Measurements from ENCODE around the gene AP2S1. TPM values are rescaled to one million over a fixed set of nuclear protein-coding genes. Genes with fewer than 3 reads are reported as not detected.

The AP2S1 gene
- total and polyA plus RNA-seq, 2 experiments from 2014 or later, result 140 to 299 TPM

DNA sequence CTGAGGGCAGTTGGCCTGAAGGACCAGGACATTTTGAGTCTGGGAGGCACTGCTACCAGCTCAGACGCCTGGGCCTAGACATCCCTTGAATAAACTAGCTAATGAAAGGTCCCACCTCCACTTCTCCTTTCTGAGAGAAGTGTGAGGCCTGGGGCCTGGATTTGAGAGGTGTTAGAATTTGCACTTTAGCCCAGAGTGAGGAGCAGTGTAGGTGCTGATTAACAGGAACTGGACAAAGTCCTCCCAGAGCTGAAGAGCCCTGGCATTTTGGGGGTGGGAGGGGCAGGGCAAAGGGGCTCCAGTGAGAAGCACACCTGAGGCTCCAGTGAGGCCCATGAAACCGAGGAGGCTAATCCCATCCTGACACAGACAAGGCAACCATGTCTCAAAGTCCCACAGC lies 47.1 kb downstream of the AP2S1 start (continued):
- TF ChIP-seq CREB1 (CRISPR knock-in tag; IDR thresholded peaks at IDR 0.05; ENCODE audit: low read depth) (no peak), ZNF331 (CRISPR knock-in tag; IDR thresholded peaks at IDR 0.05; ENCODE audit: low read depth) (no peak)

DNA sequence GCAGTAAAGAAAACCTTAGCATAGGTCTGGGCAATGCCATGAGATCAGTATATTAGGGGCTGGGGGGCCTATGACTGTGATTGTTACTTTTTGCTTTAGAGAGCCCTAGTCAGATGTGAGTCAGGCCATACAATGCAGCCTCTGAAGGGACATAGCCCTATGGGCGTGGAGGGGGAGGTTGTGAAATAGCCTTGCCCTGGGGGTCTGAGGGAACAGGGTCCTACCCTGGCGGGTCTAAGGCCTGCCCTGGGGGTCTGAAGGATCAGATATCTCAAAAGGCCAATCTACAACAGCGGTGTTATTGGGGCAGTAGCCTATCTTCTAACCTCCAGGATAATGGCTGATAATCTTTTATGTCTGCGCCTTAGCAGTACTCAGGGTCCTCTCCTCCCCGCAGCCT lies 48.5 kb downstream of the AP2S1 start:
- Histone ChIP-seq H3K27ac (ENCODE audit: low read depth) (no peak overlapping the region), H2AFZ (no peak overlapping the region), H3K36me3 (ENCODE audit: insufficient read depth) (no peaks in the 10 kb centered on the region), H4K20me1 (replicated peaks; ENCODE audit: insufficient read depth) (no peaks in the 10 kb centered on the region), H3K9me2 (ENCODE audit: insufficient read depth) (no peaks in the 10 kb centered on the region), H3F3A (replicated peaks; ENCODE audit: low read depth) (no peaks in the 10 kb centered on the region), H3K4me2 (no peak overlapping the region), H3K79me2 (replicated peaks; ENCODE audit: insufficient read depth) (no peaks in the 10 kb centered on the region), H3K4me3 (no peak overlapping the region), H3K27me3 (ENCODE audit: insufficient read depth) (no peaks in the 10 kb centered on the region), H3K4me1 (ENCODE audit: insufficient read depth) (no peaks in the 10 kb centered on the region)
- H3K27me3 Mint-ChIP-seq (ENCODE audit: insufficient read depth, low read depth, poor library complexity), result no peaks in the 10 kb centered on the region
- TF ChIP-seq EZH2phosphoT487 (IDR thresholded peaks at IDR 0.05; ENCODE audit: unreplicated experiment), result no peak
- TF ChIP-seq, protein P1, sequence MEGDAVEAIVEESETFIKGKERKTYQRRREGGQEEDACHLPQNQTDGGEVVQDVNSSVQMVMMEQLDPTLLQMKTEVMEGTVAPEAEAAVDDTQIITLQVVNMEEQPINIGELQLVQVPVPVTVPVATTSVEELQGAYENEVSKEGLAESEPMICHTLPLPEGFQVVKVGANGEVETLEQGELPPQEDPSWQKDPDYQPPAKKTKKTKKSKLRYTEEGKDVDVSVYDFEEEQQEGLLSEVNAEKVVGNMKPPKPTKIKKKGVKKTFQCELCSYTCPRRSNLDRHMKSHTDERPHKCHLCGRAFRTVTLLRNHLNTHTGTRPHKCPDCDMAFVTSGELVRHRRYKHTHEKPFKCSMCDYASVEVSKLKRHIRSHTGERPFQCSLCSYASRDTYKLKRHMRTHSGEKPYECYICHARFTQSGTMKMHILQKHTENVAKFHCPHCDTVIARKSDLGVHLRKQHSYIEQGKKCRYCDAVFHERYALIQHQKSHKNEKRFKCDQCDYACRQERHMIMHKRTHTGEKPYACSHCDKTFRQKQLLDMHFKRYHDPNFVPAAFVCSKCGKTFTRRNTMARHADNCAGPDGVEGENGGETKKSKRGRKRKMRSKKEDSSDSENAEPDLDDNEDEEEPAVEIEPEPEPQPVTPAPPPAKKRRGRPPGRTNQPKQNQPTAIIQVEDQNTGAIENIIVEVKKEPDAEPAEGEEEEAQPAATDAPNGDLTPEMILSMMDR (conservative IDR thresholded peaks at IDR 0.05; ENCODE audit: low read depth in 2 of 2), result no peak
- no peak for TF ChIP-seq CREB1 (CRISPR knock-in tag; IDR thresholded peaks at IDR 0.05; ENCODE audit: low read depth)
- no peak for TF ChIP-seq JUNB (IDR thresholded peaks at IDR 0.05; ENCODE audit: unreplicated experiment)
- no peak for ATAC-seq
- H3K36me3 Mint-ChIP-seq (ENCODE audit: low read depth), result no peaks in the 10 kb centered on the region
- no peak overlapping the region for H3K4me3 Mint-ChIP-seq
- H3K4me1 Mint-ChIP-seq, result no peaks in the 10 kb centered on the region
- no peak for DNase-seq (ENCODE audit: low spot score)
- H3K9me3 Mint-ChIP-seq, result no peaks in the 10 kb centered on the region
- no peak overlapping the region for H3K27ac Mint-ChIP-seq

DNA sequence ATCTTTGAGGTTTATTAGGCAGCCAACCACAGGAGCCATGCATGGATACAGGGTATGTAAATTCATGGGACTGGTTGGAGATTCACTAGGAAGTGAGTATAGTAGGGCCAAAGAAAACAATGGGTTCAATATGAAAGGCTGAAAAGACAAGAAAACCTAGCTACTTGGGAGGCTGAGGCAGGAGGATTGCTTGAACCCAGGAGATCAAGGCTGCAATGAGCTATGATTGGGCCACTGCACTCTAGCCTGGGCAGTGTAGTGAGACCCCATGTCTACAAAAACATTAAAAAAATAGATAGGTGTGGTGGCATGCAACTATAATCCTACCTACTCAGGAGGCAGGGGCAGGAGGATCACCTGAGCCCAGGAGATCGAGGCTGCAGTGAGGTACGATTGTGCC lies 51.9 kb downstream of the AP2S1 start:
- ATAC-seq, result no peak
- no peak overlapping the region for H3K27ac ChIP-seq (ENCODE audit: low read depth)
- Mint-ChIP-seq H3K27ac (no peak overlapping the region), H3K9me3 (no peaks in the 10 kb centered on the region), H3K36me3 (ENCODE audit: low read depth) (no peaks in the 10 kb centered on the region), H3K4me3 (no peak overlapping the region), H3K4me1 (no peaks in the 10 kb centered on the region), H3K27me3 (ENCODE audit: insufficient read depth, low read depth, poor library complexity) (peaks cover 9% of the 10 kb centered on the region)
- no peaks in the 10 kb centered on the region for H3K9me2 ChIP-seq (ENCODE audit: insufficient read depth)
- no peak overlapping the region for H2AFZ ChIP-seq
- H3F3A ChIP-seq (replicated peaks; ENCODE audit: low read depth), result no peaks in the 10 kb centered on the region
- TF ChIP-seq EZH2phosphoT487 (IDR thresholded peaks at IDR 0.05; ENCODE audit: unreplicated experiment) (no peak), POLR2AphosphoS5 (IDR thresholded peaks at IDR 0.05; ENCODE audit: low read depth) (no peak)
- TF ChIP-seq, protein P1 (conservative IDR thresholded peaks at IDR 0.05; ENCODE audit: low read depth in 2 of 2), result no peak
- DNase-seq (ENCODE audit: low spot score), result no peak
- no peaks in the 10 kb centered on the region for H3K36me3 ChIP-seq (ENCODE audit: insufficient read depth)
- no peak overlapping the region for H3K4me2 ChIP-seq
- no peak overlapping the region for H3K4me3 ChIP-seq
- no peaks in the 10 kb centered on the region for H4K20me1 ChIP-seq (replicated peaks; ENCODE audit: insufficient read depth)
- H3K79me2 ChIP-seq (replicated peaks; ENCODE audit: insufficient read depth), result no peaks in the 10 kb centered on the region
- H3K27me3 ChIP-seq (ENCODE audit: insufficient read depth), result no peaks in the 10 kb centered on the region
- no peaks in the 10 kb centered on the region for H3K4me1 ChIP-seq (ENCODE audit: insufficient read depth)

Measured in GM23338 (cell line).